SU-DHL-6 (cell line): ENCODE results near the gene TMEM120B.

Experiments
- H2AFZ ChIP-seq: fragments of 200-600 bp; sonication (generic); 2 replicates; pipeline ENCODE4 v1.6.1; 2014; ENCODE audit warnings: low read depth, mild to moderate bottlenecking, moderate library complexity, mixed read lengths, antibody characterized with exemption, low read length; ENCODE audit not compliant: severe bottlenecking
- H3F3A ChIP-seq: fragments of 200-600 bp; shearing (Covaris generic); 2 replicates; pipeline ENCODE4 v1.6.0; 2016; ENCODE audit warnings: antibody characterized with exemption, mild to moderate bottlenecking; ENCODE audit not compliant: insufficient read depth
- H3K27ac ChIP-seq: fragments of 200-600 bp; sonication (generic); 2 replicates; pipeline ENCODE4 v1.5.1; 2016; ENCODE audit warnings: low read depth, mild to moderate bottlenecking, low read length, moderate library complexity, mixed read lengths
- H3K27me3 ChIP-seq: fragments of 200-600 bp; sonication (generic), shearing (Covaris generic); 2 replicates; pipeline ENCODE4 v1.6.0; 2014; ENCODE audit warnings: mild to moderate bottlenecking, low read length
- H3K36me3 ChIP-seq: fragments of 200-600 bp; sonication (generic); 2 replicates; pipeline ENCODE4 v1.6.1; 2014; ENCODE audit warnings: mild to moderate bottlenecking, low read length, mixed read lengths
- H3K4me2 ChIP-seq: fragments of 300-600, 200-600 bp; shearing (Covaris generic), sonication (generic); 2 replicates; pipeline ENCODE4 v1.6.0; 2014; ENCODE audit warnings: low read length, low read depth, mild to moderate bottlenecking; ENCODE audit not compliant: poor library complexity, severe bottlenecking
- H3K4me3 ChIP-seq: fragments of 200-600 bp; sonication (generic); 2 replicates; pipeline ENCODE4 v1.5.1; 2014; ENCODE audit warnings: antibody characterized with exemption, low read length, mild to moderate bottlenecking, mixed read lengths; ENCODE audit not compliant: insufficient read depth, poor library complexity, severe bottlenecking
- H3K79me2 ChIP-seq: fragments of 200-600 bp; sonication (generic); 2 replicates; pipeline ENCODE4 v1.6.1; 2014; ENCODE audit warnings: mild to moderate bottlenecking, low read length, moderate library complexity; ENCODE audit not compliant: insufficient read depth
- H3K9ac ChIP-seq: fragments of 200-600 bp; sonication (generic); 2 replicates; pipeline ENCODE4 v1.7.0; 2014; ENCODE audit warnings: mild to moderate bottlenecking, low read length
- H3K9me2 ChIP-seq: fragments of 200-600 bp; sonication (generic); replicated peaks from 2 replicates; pipeline ENCODE4 v1.6.1; 2014; ENCODE audit warnings: low read length; ENCODE audit not compliant: insufficient read depth
- H3K9me3 ChIP-seq: fragments of 200-600 bp; sonication (generic); 2 replicates; pipeline ENCODE4 v1.6.1; 2014; ENCODE audit warnings: low read length, mixed read lengths; ENCODE audit not compliant: insufficient read depth
- H4K20me1 ChIP-seq: fragments of 200-600 bp; sonication (generic); 2 replicates; pipeline ENCODE4 v1.6.1; 2014; ENCODE audit warnings: low read depth, mild to moderate bottlenecking, antibody characterized with exemption, low read length, moderate library complexity, mixed read lengths
- EZH2phosphoT487 ChIP-seq: fragments of 200-600 bp; sonication (generic), shearing (Covaris generic); conservative IDR thresholded peaks from 2 replicates; pipeline ENCODE4 v1.6.1; 2018; ENCODE audit warnings: mild to moderate bottlenecking, antibody characterized with exemption, low read length, moderate library complexity, mixed read lengths
- TF ChIP-seq, protein P1 (sequence below): fragments of 200-600 bp; sonication (generic); IDR thresholded peaks from one replicate; pipeline ENCODE4 v1.5.1; 2017; ENCODE audit warnings: antibody characterized with exemption, mild to moderate bottlenecking, low read length, moderate library complexity; ENCODE audit not compliant: insufficient read depth, poor library complexity, severe bottlenecking

Gene TMEM120B

DNA sequence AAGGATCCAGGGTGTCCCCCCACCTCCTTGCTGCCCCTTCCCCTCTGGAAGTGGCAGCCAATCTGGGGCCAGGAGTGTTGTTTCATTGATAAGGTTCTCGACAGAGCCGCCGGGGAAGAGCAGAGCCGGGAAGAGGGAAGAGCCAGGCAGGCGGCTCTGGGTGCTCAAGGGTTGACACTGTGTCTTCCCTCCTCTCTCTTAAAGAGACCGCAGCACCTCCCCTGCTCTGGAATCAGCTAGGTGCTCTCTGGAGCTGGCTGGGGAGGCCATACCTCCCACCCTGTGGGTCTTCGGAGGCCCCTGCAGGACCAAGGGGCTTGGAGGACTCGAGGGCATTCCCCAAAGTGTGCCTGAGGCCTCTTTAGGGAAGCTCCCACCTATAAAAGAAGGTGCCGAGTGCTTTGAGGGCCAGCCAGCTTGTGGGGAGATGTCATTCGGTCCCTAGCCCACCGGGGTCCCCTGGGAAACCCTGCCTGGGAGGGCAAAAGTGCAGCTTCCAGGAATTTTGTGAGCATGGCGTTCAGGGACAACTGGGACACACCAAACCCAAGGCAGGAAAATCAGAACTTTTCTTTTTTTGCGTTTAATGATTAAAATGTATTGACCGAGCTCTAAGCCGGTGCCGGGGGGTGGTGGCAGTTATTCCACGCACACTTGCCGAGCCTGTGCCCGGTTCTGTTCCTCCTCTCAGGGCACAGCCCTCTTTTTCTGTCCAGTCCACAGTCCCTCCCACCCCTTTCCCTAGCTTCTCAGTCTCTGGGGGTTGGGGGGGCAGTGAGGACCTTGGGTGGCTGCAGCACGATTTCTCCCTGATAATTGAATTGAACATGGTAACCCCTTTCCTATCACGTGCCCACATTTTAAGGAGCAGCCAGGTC, 94.2 kb downstream of the TMEM120B start:
- Histone ChIP-seq H2AFZ (no peak overlapping the region), H3K79me2 (peaks cover 42% of the 10 kb centered on the region), H3K27me3 (no peaks in the 10 kb centered on the region), H3K9me3 (no peaks in the 10 kb centered on the region), H3K4me2 (peak overlapping the region; percentile 96), H3K9me2 (no peaks in the 10 kb centered on the region), H3K9ac (peak overlapping the region; percentile 77), H3K36me3 (no peaks in the 10 kb centered on the region), H4K20me1 (no peaks in the 10 kb centered on the region), H3K27ac (peak overlapping the region; percentile 97), H3F3A (peaks cover 35% of the 10 kb centered on the region), H3K4me3 (peak overlapping the region; percentile 63)
- TF ChIP-seq EZH2phosphoT487, result no peak
- TF ChIP-seq, protein P1, sequence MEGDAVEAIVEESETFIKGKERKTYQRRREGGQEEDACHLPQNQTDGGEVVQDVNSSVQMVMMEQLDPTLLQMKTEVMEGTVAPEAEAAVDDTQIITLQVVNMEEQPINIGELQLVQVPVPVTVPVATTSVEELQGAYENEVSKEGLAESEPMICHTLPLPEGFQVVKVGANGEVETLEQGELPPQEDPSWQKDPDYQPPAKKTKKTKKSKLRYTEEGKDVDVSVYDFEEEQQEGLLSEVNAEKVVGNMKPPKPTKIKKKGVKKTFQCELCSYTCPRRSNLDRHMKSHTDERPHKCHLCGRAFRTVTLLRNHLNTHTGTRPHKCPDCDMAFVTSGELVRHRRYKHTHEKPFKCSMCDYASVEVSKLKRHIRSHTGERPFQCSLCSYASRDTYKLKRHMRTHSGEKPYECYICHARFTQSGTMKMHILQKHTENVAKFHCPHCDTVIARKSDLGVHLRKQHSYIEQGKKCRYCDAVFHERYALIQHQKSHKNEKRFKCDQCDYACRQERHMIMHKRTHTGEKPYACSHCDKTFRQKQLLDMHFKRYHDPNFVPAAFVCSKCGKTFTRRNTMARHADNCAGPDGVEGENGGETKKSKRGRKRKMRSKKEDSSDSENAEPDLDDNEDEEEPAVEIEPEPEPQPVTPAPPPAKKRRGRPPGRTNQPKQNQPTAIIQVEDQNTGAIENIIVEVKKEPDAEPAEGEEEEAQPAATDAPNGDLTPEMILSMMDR, result no peak

DNA sequence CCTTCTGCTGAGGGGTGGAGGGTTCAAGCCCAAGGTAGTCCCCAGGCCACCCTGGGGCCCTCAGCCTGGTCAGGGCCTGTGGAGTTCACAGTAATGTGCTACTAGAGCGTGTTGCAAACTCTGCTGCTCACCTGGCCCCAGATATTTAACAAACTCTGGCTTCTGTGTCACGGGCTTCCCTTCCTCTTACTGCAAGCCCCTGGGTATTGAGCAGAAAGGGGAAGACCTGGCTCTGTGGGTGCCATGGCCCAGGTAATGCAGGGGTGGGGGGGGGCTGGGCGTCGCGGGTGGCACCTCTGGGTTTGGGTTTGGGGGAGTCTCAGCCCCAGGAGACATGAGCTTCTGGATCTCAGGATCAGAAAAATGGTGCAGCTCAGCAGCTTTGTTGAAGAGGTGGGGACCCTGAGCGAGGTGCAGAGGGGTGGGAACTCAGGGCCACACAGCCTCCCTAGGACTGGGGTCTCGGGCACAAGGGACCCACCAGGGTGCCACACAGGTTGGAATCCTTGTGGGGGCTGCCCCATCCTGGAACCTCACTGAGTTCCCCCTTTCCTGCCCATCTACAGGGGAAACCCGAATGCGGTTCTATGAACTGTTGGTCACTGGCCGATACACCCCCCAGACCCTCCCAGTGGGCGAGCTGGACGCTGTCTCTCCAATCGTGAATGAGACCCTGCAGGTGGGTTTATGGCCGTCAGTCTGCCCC, 95.2 kb downstream of the TMEM120B start:
- Histone ChIP-seq H3K4me2 (no peak overlapping the region), H2AFZ (no peak overlapping the region), H3K79me2 (peaks cover 45% of the 10 kb centered on the region), H3K9ac (no peak overlapping the region), H3K9me3 (no peaks in the 10 kb centered on the region), H4K20me1 (no peaks in the 10 kb centered on the region), H3K9me2 (no peaks in the 10 kb centered on the region), H3K27ac (0 out of 2 replicates have a peak overlapping the region, but pooled peaks have one; percentile 17), H3K36me3 (no peaks in the 10 kb centered on the region), H3F3A (peaks cover 25% of the 10 kb centered on the region), H3K27me3 (no peaks in the 10 kb centered on the region), H3K4me3 (no peak overlapping the region)
- no peak for TF ChIP-seq EZH2phosphoT487
- TF ChIP-seq, protein P1, result no peak

DNA sequence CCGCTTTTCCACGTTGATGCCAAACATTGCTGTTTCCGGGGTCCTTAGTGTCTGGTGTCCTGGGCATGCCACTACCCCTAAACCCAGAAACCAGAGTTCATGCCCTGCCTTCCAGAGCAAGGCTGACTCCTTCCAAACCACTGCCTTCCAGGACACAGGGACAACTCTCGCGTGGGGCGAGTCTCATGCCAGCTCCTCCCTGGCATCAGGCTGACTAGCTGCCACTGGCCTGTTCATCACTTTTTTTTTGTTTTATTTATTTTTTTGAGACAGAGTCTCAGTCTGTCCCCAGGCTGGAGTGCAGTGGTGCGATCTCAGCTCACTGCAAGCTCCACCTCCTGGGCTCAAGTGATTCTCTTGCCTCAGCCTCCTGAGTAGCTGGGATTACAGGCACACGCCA, 96.1 kb downstream of the TMEM120B start:
- TF ChIP-seq EZH2phosphoT487, result no peak
- TF ChIP-seq, protein P1, result no peak
- Histone ChIP-seq H3K36me3 (no peaks in the 10 kb centered on the region), H3F3A (peaks cover 17% of the 10 kb centered on the region), H3K27me3 (no peaks in the 10 kb centered on the region), H3K4me3 (no peak overlapping the region), H3K9me3 (no peaks in the 10 kb centered on the region), H4K20me1 (no peaks in the 10 kb centered on the region), H3K4me2 (no peak overlapping the region), H2AFZ (no peak overlapping the region), H3K9me2 (no peaks in the 10 kb centered on the region), H3K9ac (no peak overlapping the region), H3K27ac (no peak overlapping the region), H3K79me2 (peaks cover 53% of the 10 kb centered on the region)
